ENCODE data around the gene CCDC9B.

The CCDC9B gene

DNA sequence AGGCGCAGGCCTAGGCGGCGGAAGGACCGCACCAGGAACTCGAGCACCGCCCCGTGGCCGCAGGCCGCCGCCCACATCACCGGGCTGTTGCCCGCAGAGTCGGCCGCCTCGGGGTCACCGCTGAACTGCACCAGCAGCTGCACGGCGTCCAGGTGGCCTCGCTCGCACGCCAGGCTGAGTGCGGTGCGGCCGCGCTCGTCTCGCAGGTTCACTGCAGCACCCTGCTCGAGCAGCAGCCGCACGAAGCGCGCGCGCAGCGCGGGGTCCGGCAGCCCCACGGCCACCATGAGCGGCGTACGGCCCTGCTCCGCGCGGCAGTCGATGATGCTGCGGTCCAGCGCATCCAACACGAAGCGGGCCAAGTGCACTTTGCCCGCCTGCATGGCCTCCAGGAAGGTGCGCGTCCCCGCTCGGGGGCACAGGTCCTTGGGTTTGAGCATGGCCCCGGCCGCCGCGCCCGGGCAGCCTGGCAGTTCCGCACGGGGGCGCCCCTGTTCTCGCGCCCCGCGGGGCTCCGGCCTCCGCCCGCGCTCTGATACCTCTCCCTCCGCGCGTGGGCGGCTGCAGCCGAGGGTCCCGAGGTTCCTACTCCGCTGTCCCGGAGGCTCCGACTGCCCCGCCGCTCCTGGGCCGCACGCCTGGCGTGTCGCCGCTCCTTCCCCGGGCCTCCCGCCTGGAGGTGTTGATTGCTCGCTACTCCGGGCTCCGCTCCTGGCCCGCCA is 58.4 kb downstream of the CCDC9B start:
- TF ChIP-seq, protein P1, sequence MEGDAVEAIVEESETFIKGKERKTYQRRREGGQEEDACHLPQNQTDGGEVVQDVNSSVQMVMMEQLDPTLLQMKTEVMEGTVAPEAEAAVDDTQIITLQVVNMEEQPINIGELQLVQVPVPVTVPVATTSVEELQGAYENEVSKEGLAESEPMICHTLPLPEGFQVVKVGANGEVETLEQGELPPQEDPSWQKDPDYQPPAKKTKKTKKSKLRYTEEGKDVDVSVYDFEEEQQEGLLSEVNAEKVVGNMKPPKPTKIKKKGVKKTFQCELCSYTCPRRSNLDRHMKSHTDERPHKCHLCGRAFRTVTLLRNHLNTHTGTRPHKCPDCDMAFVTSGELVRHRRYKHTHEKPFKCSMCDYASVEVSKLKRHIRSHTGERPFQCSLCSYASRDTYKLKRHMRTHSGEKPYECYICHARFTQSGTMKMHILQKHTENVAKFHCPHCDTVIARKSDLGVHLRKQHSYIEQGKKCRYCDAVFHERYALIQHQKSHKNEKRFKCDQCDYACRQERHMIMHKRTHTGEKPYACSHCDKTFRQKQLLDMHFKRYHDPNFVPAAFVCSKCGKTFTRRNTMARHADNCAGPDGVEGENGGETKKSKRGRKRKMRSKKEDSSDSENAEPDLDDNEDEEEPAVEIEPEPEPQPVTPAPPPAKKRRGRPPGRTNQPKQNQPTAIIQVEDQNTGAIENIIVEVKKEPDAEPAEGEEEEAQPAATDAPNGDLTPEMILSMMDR (IDR thresholded peaks at IDR 0.05; ENCODE audit: extremely low read depth, missing control alignments): peak; percentile 39
- peak; percentile 87 for DNase-seq (ENCODE audit: low spot score)

DNA sequence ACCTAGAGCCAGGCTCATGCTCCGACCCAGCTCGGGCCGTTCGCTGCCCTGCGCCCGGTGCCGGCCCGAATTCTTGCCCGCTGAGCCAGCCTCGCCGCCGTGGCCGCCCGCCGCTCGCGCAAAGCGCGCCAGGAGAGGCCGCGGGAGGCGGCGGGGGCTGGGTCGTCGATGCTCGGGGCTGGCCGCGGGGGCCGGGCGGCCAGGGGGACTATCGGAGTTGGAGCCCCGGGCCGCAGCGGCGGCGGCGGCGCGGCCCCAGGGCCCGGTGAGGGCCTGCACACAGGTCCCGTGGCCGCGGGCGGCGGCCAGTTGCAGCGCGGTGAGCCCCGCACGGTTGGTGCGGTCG is 59.0 kb downstream of the CCDC9B start:
- TF ChIP-seq, protein P1 (IDR thresholded peaks at IDR 0.05; ENCODE audit: extremely low read depth, missing control alignments): no peak
- DNase-seq (ENCODE audit: low spot score): no peak
